Psoas muscle (tissue), 8 donors: Measurements from ENCODE around the gene NAXD. TPM values are rescaled to one million over a fixed set of nuclear protein-coding genes. Genes with fewer than 3 reads are reported as not detected.

ENCODE experiments used
- ATAC-seq, 4 donors: fragments of 200-7000 bp; cut with Tn5 transposase; one replicate each; pipeline ENCODE4 v1.9.1; 2020; ENCODE audit warnings: moderate library complexity in 3 of 4, mild to moderate bottlenecking in 2 of 4
- DNase-seq, 2 donors: peaks; one replicate each; pipeline ENCODE4 v3.0.0-alpha.2; 2020
- H3K27ac ChIP-seq: fragments of 200-600 bp; one replicate; pipeline ENCODE4 v1.8.0; 2022
- H3K27me3 ChIP-seq, 3 donors: fragments of 200-600 bp in 1 of 3; one replicate each; pipeline versions ENCODE4 v1.6.1 to v1.8.0; 2013 to 2022; ENCODE audit warnings: low read length in 2 of 3, mild to moderate bottlenecking in 2 of 3, moderate library complexity in 1 of 3; ENCODE audit not compliant: insufficient read depth in 3 of 3
- H3K36me3 ChIP-seq, 2 donors: fragments of 200-600 bp in 1 of 2; one replicate each; pipeline versions ENCODE4 v1.6.1 to v1.8.0; 2013 to 2022; ENCODE audit warnings: low read depth in 1 of 2, mild to moderate bottlenecking in 1 of 2, moderate library complexity in 1 of 2; ENCODE audit not compliant: insufficient read depth in 1 of 2
- H3K4me1 ChIP-seq: fragments of 200-600 bp; one replicate; pipeline ENCODE4 v1.8.0; 2022
- H3K4me3 ChIP-seq: fragments of 200-600 bp; one replicate; pipeline ENCODE4 v1.8.0; 2022; ENCODE audit warnings: mild to moderate bottlenecking
- H3K9me3 ChIP-seq: fragments of 200-600 bp; one replicate; pipeline ENCODE4 v1.8.0; 2022
- WGBS, 3 donors: extraction: QIAGEN DNeasy Blood & Tissue Kit; methylation state at CpG; one replicate each; pipeline versions ENCODE4 v1.1.6 to v1.1.7; 2013; 5-methylcytosine and 5-hydroxymethylcytosine counted together
- intact Hi-C, 2 donors: fragments of 100-400 bp; cut with DNase I; formaldehyde crosslinking; loops; one replicate each; pipeline versions ENCODE4 v1.11.0 to v1.14.2; 2022
- polyA plus RNA-seq, 3 donors: library from polyadenylated mRNA; stranded (reverse); fragments of 200-250 nt; gene quantifications; one replicate each; pipeline ENCODE4 v1.2.3, GENCODE V29; 2013
- total RNA-seq, 4 donors: library from RNA; stranded (reverse); fragmentation: NEBNext Ultra II Directional in 2 of 4; extraction: Animal tissue kit (Norgen Biotek cat#: 25700) in 2 of 4; gene quantifications; one replicate each; pipeline versions ENCODE4 v1.2.1 to v1.2.4, GENCODE V29; 2021 to 2023
- TF ChIP-seq, protein P1 (sequence below): fragments of 200-600 bp; IDR thresholded peaks from one replicate; pipeline ENCODE4 v1.8.0; 2022; ENCODE audit warnings: antibody characterized with exemption
- donor health status: healthy with polysubstance abuse.
- donor health status: DM: no; HTN: no; CAD: no; lungs with moderate emphysema.
- donor health status: Bipolar disorder and iron deficiency.
- donor health status: healthy.
- donor health status: DM: yes; HTN: yes; CAD: no.
- donor health status: DM: no; HTN: no; CAD: no.
- donor health status: DM: no; HTN: no; CAD: no.
- donor health status: DM: yes; HTN: yes; CAD: no.

Gene NAXD
- total and polyA plus RNA-seq, 7 donors = 26.0 to 59.2 (median 29.6) TPM

DNA sequence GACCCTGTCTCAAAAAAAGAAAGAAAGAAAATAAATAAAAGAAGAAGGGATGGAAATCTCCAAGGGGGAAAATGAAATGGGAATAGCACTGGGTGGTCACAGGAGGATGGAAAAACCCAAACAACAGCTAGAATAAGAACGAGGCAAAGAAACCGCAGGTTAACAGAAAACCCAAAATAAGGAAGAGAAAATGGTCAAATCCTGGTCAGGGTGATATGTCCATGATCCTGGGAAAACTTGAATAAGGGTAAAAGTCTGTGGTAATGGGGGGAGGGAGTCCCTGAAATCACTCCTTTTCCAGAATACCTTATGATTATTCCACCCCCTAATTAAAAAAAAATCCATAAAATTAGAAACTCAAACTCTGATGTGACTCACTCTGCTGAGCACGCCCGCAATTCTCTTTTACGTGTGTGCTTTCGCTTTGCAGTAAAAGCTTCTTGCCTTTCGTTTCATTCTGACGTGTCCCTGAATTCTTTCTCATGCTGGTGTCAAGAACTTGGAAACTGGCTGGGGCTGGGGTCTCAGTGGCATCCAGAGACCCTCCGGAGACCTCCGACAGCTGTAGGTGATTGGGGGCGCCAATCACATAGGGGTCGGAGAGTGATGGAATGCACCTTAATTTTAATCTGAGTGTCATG is 4.3 kb upstream of the NAXD start:
- TF ChIP-seq, protein P1, sequence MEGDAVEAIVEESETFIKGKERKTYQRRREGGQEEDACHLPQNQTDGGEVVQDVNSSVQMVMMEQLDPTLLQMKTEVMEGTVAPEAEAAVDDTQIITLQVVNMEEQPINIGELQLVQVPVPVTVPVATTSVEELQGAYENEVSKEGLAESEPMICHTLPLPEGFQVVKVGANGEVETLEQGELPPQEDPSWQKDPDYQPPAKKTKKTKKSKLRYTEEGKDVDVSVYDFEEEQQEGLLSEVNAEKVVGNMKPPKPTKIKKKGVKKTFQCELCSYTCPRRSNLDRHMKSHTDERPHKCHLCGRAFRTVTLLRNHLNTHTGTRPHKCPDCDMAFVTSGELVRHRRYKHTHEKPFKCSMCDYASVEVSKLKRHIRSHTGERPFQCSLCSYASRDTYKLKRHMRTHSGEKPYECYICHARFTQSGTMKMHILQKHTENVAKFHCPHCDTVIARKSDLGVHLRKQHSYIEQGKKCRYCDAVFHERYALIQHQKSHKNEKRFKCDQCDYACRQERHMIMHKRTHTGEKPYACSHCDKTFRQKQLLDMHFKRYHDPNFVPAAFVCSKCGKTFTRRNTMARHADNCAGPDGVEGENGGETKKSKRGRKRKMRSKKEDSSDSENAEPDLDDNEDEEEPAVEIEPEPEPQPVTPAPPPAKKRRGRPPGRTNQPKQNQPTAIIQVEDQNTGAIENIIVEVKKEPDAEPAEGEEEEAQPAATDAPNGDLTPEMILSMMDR = no peak
- ATAC-seq = no peak

DNA sequence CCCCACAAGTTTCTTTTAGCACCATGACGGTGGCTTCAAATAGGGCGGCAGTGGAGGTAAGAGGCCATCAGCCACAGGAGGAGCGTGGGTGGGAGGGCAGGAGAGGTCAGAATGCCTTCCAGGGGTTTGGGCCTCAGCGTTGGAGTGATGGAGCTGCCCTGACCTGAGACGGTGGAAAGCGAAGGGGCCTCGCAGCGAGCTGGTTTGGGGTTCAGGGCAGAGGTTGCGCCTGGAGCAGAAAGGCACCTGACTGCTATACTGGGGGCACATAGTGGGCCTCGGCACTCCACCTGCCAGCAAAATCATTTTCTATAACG is 382 bp upstream of the NAXD start:
- intact Hi-C loops = loop anchor here (5.0 kb wide), 2 partner anchors 87 to 97 kb away; partner anchors contain the start of gene ING1 (in 1 of the 2)

More for the DNA sequence above, 4.3 kb upstream of the NAXD start:
- Histone ChIP-seq H3K36me3 (no peaks in the 10 kb centered on the region), H3K4me3 (no peak overlapping the region), H3K27me3 (peaks cover 0 to 13% (median 0%) of the 10 kb centered on the region in 3 donors), H3K9me3 (no peaks in the 10 kb centered on the region), H3K27ac (no peak overlapping the region), H3K4me1 (no peaks in the 10 kb centered on the region)
- intact Hi-C loops = no loop called here
- WGBS, 3 donors = 73 to 84% (median 76%) methylated on average over 12 of the region's 12 CpGs
- no peak for DNase-seq

DNA sequence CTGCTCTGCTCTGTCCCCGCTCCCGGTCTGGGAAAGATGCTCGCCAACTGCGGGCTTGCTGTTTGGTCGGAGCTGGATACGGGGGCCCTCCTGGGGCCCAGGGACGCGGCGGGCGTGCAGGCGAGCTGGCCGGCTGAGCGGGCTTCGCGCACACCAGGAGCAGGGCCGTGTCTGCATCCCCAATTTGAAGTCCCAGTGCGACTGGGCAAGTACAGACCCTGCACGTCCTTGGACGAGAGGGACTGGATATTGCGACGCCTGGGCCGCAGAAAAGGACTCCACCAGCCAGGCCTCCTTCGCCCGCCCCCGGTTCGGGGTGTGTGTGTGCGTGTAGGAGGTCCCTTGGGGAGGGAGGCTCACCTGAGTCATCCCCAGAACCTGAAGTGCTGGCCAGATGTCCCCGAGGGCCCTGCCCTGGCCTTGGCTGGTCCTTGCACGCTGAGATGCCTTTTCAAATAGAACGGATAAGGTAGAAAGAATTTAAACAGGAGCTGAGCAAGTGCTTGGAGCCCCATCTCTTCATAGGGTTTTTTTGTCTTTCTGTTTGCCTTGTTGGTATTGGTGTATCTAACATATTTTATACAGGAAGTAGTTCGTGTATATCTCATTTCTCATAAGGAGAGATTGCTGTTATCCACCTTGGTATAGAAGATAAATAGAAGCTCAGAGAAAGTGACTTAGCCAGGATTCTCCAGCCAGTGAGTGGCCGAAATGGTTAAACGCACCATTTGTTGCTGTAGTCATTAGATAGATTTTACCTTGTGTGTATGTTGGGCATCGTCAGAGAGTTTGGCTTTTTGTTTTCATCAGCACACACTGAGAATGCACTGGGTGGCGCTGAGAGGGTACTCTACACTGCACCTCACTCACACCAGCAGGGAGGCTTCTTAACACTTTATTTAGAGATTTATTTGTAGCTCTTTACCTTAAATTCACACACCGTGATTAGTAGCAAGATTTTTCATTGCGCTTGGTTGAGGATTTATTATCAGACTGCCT is 1.1 kb downstream of the NAXD start:
- Histone ChIP-seq H3K4me1 (peaks cover 34% of the 10 kb centered on the region), H3K36me3 (no peaks in the 10 kb centered on the region), H3K27ac (peak overlapping the region; percentile 96), H3K27me3 (peaks cover 0 to 5% (median 0%) of the 10 kb centered on the region in 3 donors), H3K4me3 (peak overlapping the region; percentile 100), H3K9me3 (no peaks in the 10 kb centered on the region)
- ATAC-seq = peak; percentile 34 to 63 (median 48)
- intact Hi-C loops = loop anchor here (5.0 kb wide), 2 partner anchors 86 to 96 kb away; partner anchors contain the start of gene ING1 (in 1 of the 2)
- TF ChIP-seq, protein P1 = no peak
- DNase-seq = peak; percentile 62 to 72
- WGBS, 3 donors = 6 to 10% (median 7%) methylated on average over 36 to 37 of the region's 37 CpGs

More for the DNA sequence above, 382 bp upstream of the NAXD start:
- H3K9me3 ChIP-seq = no peaks in the 10 kb centered on the region
- no peaks in the 10 kb centered on the region for H3K36me3 ChIP-seq
- H3K4me3 ChIP-seq = peak overlapping the region; percentile 100
- H3K27ac ChIP-seq = peak overlapping the region; percentile 96
- ATAC-seq (peak in 1 of 4 donors; percentile 2), DNase-seq (no peak)
- WGBS, 3 donors = 86 to 89% (median 86%) methylated on average over 11 of the region's 11 CpGs
- H3K27me3 ChIP-seq = peaks cover 0 to 13% (median 0%) of the 10 kb centered on the region in 3 donors
- TF ChIP-seq, protein P1 = no peak
- peaks cover 34% of the 10 kb centered on the region for H3K4me1 ChIP-seq

DNA sequence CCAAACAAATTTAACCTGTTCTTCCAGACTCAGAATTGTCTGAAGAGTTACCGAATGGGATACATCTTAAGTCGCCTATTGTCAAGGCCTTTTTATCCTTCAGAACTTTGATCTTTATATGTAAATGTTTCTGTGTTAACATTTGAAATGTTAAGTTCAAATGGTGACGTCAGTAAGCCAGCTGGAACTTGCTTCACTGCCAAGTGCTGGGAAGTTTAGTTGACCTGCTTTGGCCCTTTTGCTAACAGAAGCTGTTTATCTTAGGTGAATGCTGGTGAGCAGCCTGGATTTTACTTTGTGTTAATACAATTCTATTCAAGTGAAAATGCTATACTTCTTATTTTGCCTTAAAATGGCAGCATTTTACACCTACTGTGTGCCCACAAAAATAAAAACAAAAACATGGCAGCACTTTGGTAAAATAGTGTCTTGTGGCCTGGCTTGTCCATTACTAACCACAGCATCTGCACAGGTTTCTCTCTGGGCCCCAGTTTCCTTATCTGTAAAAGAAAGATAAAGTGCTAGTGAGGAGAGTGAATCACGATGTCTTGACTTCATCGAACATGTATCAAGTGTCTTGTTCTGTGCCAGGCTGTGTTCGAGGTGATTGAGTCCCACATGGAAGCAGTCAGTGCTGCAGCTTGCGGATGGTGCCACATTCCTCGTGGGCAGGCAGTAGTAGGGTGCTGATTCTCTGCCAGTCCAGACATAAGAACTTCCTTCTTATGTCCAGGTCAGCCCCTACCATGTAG is 2.2 kb downstream of the NAXD start:
- TF ChIP-seq, protein P1 = no peak
- Histone ChIP-seq H3K27me3 (no peaks in the 10 kb centered on the region), H3K4me3 (peak overlapping the region; percentile 100), H3K4me1 (peaks cover 37% of the 10 kb centered on the region), H3K27ac (peak overlapping the region; percentile 96), H3K36me3 (peaks cover 0 to 5% of the 10 kb centered on the region in 2 donors), H3K9me3 (no peaks in the 10 kb centered on the region)
- DNase-seq = no peak
- 31 to 33% (median 33%) methylated on average over 8 of the region's 8 CpGs for WGBS, 3 donors
- peak; percentile 27 to 44 (median 37) for ATAC-seq
- intact Hi-C loops = loop anchor here (5.0 kb wide), 2 partner anchors 85 to 95 kb away; partner anchors contain the start of gene ING1 (in 1 of the 2)
